GM12878 (cell line): ENCODE results near the gene FNDC3B. TPM values are rescaled to one million over a fixed set of nuclear protein-coding genes. Genes with fewer than 3 reads are reported as not detected.

ENCODE experiments used
- ATAC-seq: fragments of 200-7000 bp; cut with Tn5 transposase; 3 replicates; pipeline ENCODE4 v1.9.1; 2020; ENCODE audit warnings: mild to moderate bottlenecking, moderate library complexity
- BruUV-seq: library from RNA; stranded (reverse); fragments of 400-500 nt; replicated peaks from 2 replicates; lab custom pipeline; 2021; lab: Mats Ljungman, UMichigan
- CTCF ChIA-PET: fragments of 300-600 bp; sonication (Branson Sonifier 250); formaldehyde crosslinking; extraction: SDS; loops from one replicate; lab custom pipeline; 2021; ENCODE audit warnings: inconsistent platforms; lab: Yijun Ruan, JAX
- POLR2A ChIA-PET: fragments of 350-600 bp; formaldehyde crosslinking; extraction: SDS; loops from one replicate; lab custom pipeline; 2021; ENCODE audit warnings: inconsistent platforms; lab: Charles Lee
- RAD21 ChIA-PET: fragments of 300-600 bp; sonication (Branson Sonifier 250); formaldehyde crosslinking; loops from one replicate; lab custom pipeline; 2023; ENCODE audit warnings: antibody characterized with exemption; ENCODE audit not compliant: unreplicated experiment; lab: Charles Lee
- SMC1A ChIA-PET: fragments of 300-600 bp; sonication (Branson Sonifier 250); formaldehyde crosslinking; loops from one replicate; lab custom pipeline; 2023; ENCODE audit not compliant: unreplicated experiment, uncharacterized antibody; lab: Charles Lee
- DNase-seq: peaks from one replicate; pipeline ENCODE4 v3.0.0-alpha.2; 2011; ENCODE audit warnings: low read depth, low spot score
- FAIRE-seq: peaks from 3 replicates; lab custom pipeline; 2011; peaks lifted over from hg19 to GRCh38; lab: Jason Lieb, UNC
- H2AFZ ChIP-seq: 2 replicates; pipeline ENCODE4 v1.6.0; 2011; ENCODE audit warnings: low read depth, low read length, control low read depth; ENCODE audit not compliant: control insufficient read depth
- H3K27ac ChIP-seq: 2 replicates; pipeline ENCODE4 v1.5.1; 2011; ENCODE audit warnings: control low read depth; ENCODE audit not compliant: control insufficient read depth, insufficient read depth
- H3K27me3 ChIP-seq, 2 experiments: replicated peaks in 1 of 2; 2 replicates each; pipeline versions ENCODE4 v1.6.0 to v1.6.1; 2011; ENCODE audit warnings: low read length in 1 of 2; ENCODE audit not compliant: control insufficient read depth in 2 of 2, insufficient read depth in 2 of 2
- H3K36me3 ChIP-seq, 2 experiments: 2 replicates each; pipeline ENCODE4 v1.5.1; 2011; ENCODE audit warnings: low read length in 1 of 2; ENCODE audit not compliant: control insufficient read depth in 2 of 2, insufficient read depth in 2 of 2
- H3K4me1 ChIP-seq: 2 replicates; pipeline ENCODE4 v1.6.1; 2011; ENCODE audit warnings: mild to moderate bottlenecking, low read length, moderate library complexity, mixed read lengths; ENCODE audit not compliant: control insufficient read depth, insufficient read depth
- H3K4me2 ChIP-seq: 2 replicates; pipeline ENCODE4 v1.6.0; 2011; ENCODE audit warnings: control low read depth; ENCODE audit not compliant: control insufficient read depth, insufficient read depth
- H3K4me3 ChIP-seq: fragments of 200-600 bp; sonication (generic); 2 replicates; pipeline ENCODE4 v1.5.1; 2016
- H3K79me2 ChIP-seq: 2 replicates; pipeline ENCODE4 v1.6.0; 2011; ENCODE audit warnings: low read length; ENCODE audit not compliant: control insufficient read depth, insufficient read depth
- H3K9ac ChIP-seq: 2 replicates; pipeline ENCODE4 v1.8.0; 2011; ENCODE audit warnings: low read length, control low read depth, mixed read lengths; ENCODE audit not compliant: control insufficient read depth, insufficient read depth
- H3K9me3 ChIP-seq: replicated peaks from 3 replicates; pipeline ENCODE4 v1.5.1; 2011; ENCODE audit warnings: mild to moderate bottlenecking, low read length; ENCODE audit not compliant: control insufficient read depth, insufficient read depth
- H4K20me1 ChIP-seq: 2 replicates; pipeline ENCODE4 v1.6.0; 2011; ENCODE audit not compliant: control insufficient read depth, insufficient read depth
- BCL11A ChIP-seq: IDR thresholded peaks from 2 replicates; pipeline ENCODE4 v1.6.1; 2011; ENCODE audit warnings: low read depth, low read length
- HCFC1 ChIP-seq: fragments of 150-350 bp; IDR thresholded peaks from 2 replicates; pipeline ENCODE4 v1.6.1; 2014; ENCODE audit warnings: low read length
- HDGF ChIP-seq: fragments of 450-650 bp; IDR thresholded peaks from 2 replicates; pipeline ENCODE4 v1.6.1; 2016; ENCODE audit warnings: antibody characterized with exemption
- JUND ChIP-seq: IDR thresholded peaks from 2 replicates; pipeline ENCODE4 v1.6.1; 2012; ENCODE audit warnings: low read depth, mild to moderate bottlenecking, low read length, improper control_type of control experiment, moderate library complexity
- MEF2A ChIP-seq: IDR thresholded peaks from 2 replicates; pipeline ENCODE4 v1.6.1; 2011; ENCODE audit warnings: low read depth, mild to moderate bottlenecking, low read length, moderate library complexity; ENCODE audit not compliant: insufficient read depth
- NFXL1 ChIP-seq: fragments of 450-650 bp; IDR thresholded peaks from 2 replicates; pipeline ENCODE4 v1.6.1; 2017; ENCODE audit warnings: antibody characterized with exemption, mild to moderate bottlenecking, borderline replicate concordance
- NFYB ChIP-seq: IDR thresholded peaks from 2 replicates; pipeline ENCODE4 v1.6.1; 2011; ENCODE audit warnings: low read depth, mild to moderate bottlenecking, low read length, improper control_type of control experiment, moderate library complexity; ENCODE audit not compliant: insufficient read depth
- PAX5 ChIP-seq: IDR thresholded peaks from 2 replicates; pipeline ENCODE4 v1.6.1; 2011; ENCODE audit warnings: low read depth, low read length, borderline replicate concordance
- PML ChIP-seq: IDR thresholded peaks from 2 replicates; pipeline ENCODE4 v1.6.1; 2012; ENCODE audit warnings: low read length, inconsistent platforms
- SRF ChIP-seq, 2 experiments: IDR thresholded peaks; 2 replicates each; pipeline ENCODE4 v1.6.1; 2011; ENCODE audit warnings: low read depth in 2 of 2, low read length in 2 of 2, mild to moderate bottlenecking in 1 of 2, moderate library complexity in 1 of 2
- WGBS: methylation state at CpG from one replicate; pipeline ENCODE4 v1.1.6; 2016; ENCODE audit warnings: low lambda C conversion rate; ENCODE audit not compliant: insufficient replicate concordance, insufficient coverage; ENCODE audit errors: missing lambda C conversion rate; 5-methylcytosine and 5-hydroxymethylcytosine counted together
- in situ Hi-C: fragments of 300-500 bp; cut with MboI; formaldehyde crosslinking; loops from 9 replicates; pipeline ENCODE4 v1.14.3; 2018; ENCODE audit warnings: mixed read lengths
- intact Hi-C: fragments of 100-400 bp; cut with micrococcal nuclease; formaldehyde crosslinking; loops from one replicate; pipeline ENCODE4 v1.14.2; 2022; ENCODE audit not compliant: unreplicated experiment
- polyA plus RNA-seq, 11 experiments: library from polyadenylated mRNA; depleted of rRNA in 4 of 11; unstranded in 6 of 11; stranded (reverse) in 5 of 11; fragments of >200 nt; fragmentation: Nextera tagmentation in 4 of 11; fragmentation: Illumina TruSeq in 1 of 11; extraction: Ambion mirVana in 4 of 11; extraction: Trizol in 1 of 11; gene quantifications; 1 replicate in 1 of 11; 2 replicates in 10 of 11; pipeline versions ENCODE4 v1.2.1 to v1.2.3, GENCODE V29; 2011 to 2016; ENCODE audit warnings: inconsistent platforms in 2 of 11, missing spikeins in 2 of 11, low read depth in 1 of 11
- total RNA-seq, 4 experiments: library from RNA; depleted of rRNA in 3 of 4; stranded (reverse); fragments of >200 nt in 3 of 4; fragmentation: Illumina TruSeq in 1 of 4; extraction: Trizol in 1 of 4; gene quantifications; 2 replicates each; pipeline versions ENCODE4 v1.2.1 to v1.2.3, GENCODE V29; 2013 to 2021

FNDC3B gene
- total and polyA plus RNA-seq, 10 of the 15 experiments (the other 5 are each of a cell fraction or from before 2014, with no cell fraction given), result 7.9 to 35.0 (median 18.5) TPM

DNA sequence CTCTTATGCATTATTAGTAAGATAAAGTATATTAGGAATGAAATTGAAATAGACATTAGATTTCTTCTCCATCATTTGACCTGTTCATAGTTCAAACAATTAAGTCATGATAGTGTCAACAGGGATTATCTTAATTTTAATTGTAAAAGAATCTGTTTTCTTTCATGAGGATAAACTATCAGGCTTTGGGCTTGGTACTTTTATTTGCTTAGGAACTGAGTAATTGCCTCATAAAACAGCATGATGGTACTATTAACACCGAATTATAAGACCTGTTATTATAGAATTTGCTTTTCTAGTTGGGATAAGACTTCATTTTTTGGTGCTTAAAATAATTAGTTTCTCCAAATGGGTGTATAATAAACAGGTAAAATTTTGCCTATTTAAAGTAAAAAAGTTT lies 71.8 kb downstream of the FNDC3B start:
- H3K4me2 ChIP-seq, result no peak overlapping the region
- H3K79me2 ChIP-seq, result peaks cover 26% of the 10 kb centered on the region
- peaks cover 18% of the 10 kb centered on the region for H3K4me1 ChIP-seq
- no TSS peak for BruUV-seq
- no peak overlapping the region for H2AFZ ChIP-seq
- SMC1A ChIA-PET, result interaction anchor here (1.6 kb wide), 1 partner anchor 16 kb away, joined by 4 read pairs; no protein-coding TSS in a partner anchor
- H4K20me1 ChIP-seq, result no peaks in the 10 kb centered on the region; the same call in 1 of the 2 replicates
- peaks cover 6 to 21% of the 10 kb centered on the region in 2 experiments; a peak in 3 of 4 replicates for H3K36me3 ChIP-seq
- FAIRE-seq (no peak), ATAC-seq (no peak), DNase-seq (no peak)
- intact Hi-C loops (no loop called here), in situ Hi-C loops (no loop called here)
- no peak overlapping the region for H3K4me3 ChIP-seq
- 88% methylated on average over 1 of the region's 1 CpG for WGBS
- RAD21 ChIA-PET, result no interaction called here
- POLR2A ChIA-PET, result interaction anchor here (0.7 kb wide), 1 partner anchor 28 kb away, joined by 4 read pairs; no protein-coding TSS in a partner anchor
- no peaks in the 10 kb centered on the region for H3K9me3 ChIP-seq
- CTCF ChIA-PET, result no interaction called here
- no peak overlapping the region for H3K27ac ChIP-seq
- TF ChIP-seq MEF2A, result no peak
- TF ChIP-seq HDGF, result no peak
- TF ChIP-seq BCL11A, result no peak
- no peak for TF ChIP-seq PAX5
- no peak for TF ChIP-seq HCFC1
- TF ChIP-seq JUND, result no peak
- no peak for TF ChIP-seq PML
- no peak for TF ChIP-seq NFXL1
- no peak for TF ChIP-seq SRF (IDR thresholded peaks at IDR 0.05; ENCODE audit: low read depth in 2 of 2, low read length in 2 of 2)
- no peak for TF ChIP-seq NFYB
- TF ChIP-seq, all 136 proteins: peak for 0
- Histone ChIP-seq H3K9ac (no peak overlapping the region), H3K27me3 (no peaks in the 10 kb centered on the region)
